ENCODE measurements around the gene VPS13C. TPM values are rescaled to one million over a fixed set of nuclear protein-coding genes. Genes with fewer than 3 reads are reported as not detected.
A peak's percentile ranks its signal among the peaks of the same experiment; 100 is the strongest.

The VPS13C gene
- total RNA-seq, 4 donors from 2014 or later = 68.2 to 165 (median 102) TPM

DNA sequence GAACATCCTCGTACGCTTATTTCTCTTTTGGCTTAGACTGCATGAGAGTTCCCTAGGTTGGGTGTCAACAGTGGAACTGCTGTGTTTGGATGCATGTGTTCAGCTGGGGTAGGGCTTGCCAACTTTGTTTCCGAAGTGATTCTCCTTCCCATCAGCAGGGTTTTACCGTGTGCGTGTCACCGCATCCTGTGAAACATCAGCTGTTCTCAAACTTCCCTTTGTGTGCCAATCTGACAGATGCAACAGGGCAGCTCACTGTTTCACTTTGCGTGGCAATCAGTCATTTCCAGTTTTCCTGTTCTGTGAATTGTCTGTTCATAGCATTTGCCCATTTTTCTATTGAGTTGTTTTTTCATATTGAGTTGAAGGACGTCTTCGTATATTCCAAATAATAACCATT is 218.8 kb downstream of the VPS13C start:
- Histone ChIP-seq H3K4me3 (no peak overlapping the region), H3K36me3 (no peaks in the 10 kb centered on the region), H3K27ac (no peak overlapping the region), H3K4me1 (no peaks in the 10 kb centered on the region), H3K9me3 (no peaks in the 10 kb centered on the region), H3K27me3 (peaks cover 0 to 9% of the 10 kb centered on the region in 2 donors)
- DNase-seq = no peak
- no peak for TF ChIP-seq CTCF (IDR thresholded peaks at IDR 0.05)
- no peak for TF ChIP-seq POLR2A (IDR thresholded peaks at IDR 0.05)
- intact Hi-C loops (cut with DNase I; ENCODE audit: low total_unique reads) = no loop called here

DNA sequence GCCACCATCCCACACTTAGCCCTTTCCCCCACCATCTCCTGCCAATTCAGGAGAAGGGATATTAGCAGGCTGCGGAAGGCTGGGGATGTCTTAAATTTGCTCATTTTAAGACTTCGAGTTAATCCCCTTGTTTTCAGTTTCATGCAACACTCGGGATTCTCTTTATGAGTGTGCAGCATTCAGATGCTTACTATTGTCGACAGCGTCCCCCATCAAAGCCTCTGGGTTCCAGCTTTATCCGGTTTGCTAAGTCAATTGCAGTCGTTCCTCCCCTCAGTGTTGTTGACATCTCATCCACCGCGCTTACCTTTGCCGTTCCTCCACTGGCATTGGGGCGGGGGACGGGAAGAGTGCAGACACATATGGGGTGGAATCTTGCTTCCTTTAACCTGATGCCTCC is 220.2 kb downstream of the VPS13C start:
- no peak overlapping the region for H3K27ac ChIP-seq
- no peaks in the 10 kb centered on the region for H3K9me3 ChIP-seq
- H3K4me3 ChIP-seq = no peak overlapping the region
- peaks cover 0 to 6% of the 10 kb centered on the region in 2 donors for H3K4me1 ChIP-seq
- no peak for DNase-seq
- H3K36me3 ChIP-seq = no peaks in the 10 kb centered on the region
- TF ChIP-seq CTCF (IDR thresholded peaks at IDR 0.05) = no peak
- TF ChIP-seq POLR2A (IDR thresholded peaks at IDR 0.05) = no peak
- peaks cover 0 to 9% of the 10 kb centered on the region in 2 donors for H3K27me3 ChIP-seq
- intact Hi-C loops (cut with DNase I; ENCODE audit: low total_unique reads) = no loop called here

GRCh38 chr15:61839546-61839945 is 220.7 kb downstream of the VPS13C start:
- no peak overlapping the region for H3K27ac ChIP-seq
- H3K4me1 ChIP-seq = peaks cover 0 to 6% of the 10 kb centered on the region in 2 donors
- no peak for DNase-seq
- H3K9me3 ChIP-seq = no peaks in the 10 kb centered on the region
- H3K27me3 ChIP-seq = peaks cover 0 to 9% of the 10 kb centered on the region in 2 donors
- intact Hi-C loops (cut with DNase I; ENCODE audit: low total_unique reads) = no loop called here
- H3K4me3 ChIP-seq = no peak overlapping the region
- H3K36me3 ChIP-seq = no peaks in the 10 kb centered on the region
- TF ChIP-seq POLR2A (IDR thresholded peaks at IDR 0.05) (no peak), CTCF (IDR thresholded peaks at IDR 0.05) (no peak)

GRCh38 chr15:61835496-61836106 is 224.6 kb downstream of the VPS13C start:
- TF ChIP-seq CTCF (IDR thresholded peaks at IDR 0.05) = peak; percentile 73 to 88 (median 80)
- TF ChIP-seq POLR2A (IDR thresholded peaks at IDR 0.05) = no peak
- no peaks in the 10 kb centered on the region for H3K36me3 ChIP-seq
- H3K27me3 ChIP-seq = no peaks in the 10 kb centered on the region
- H3K4me1 ChIP-seq = peaks cover 0 to 6% of the 10 kb centered on the region in 2 donors
- no peaks in the 10 kb centered on the region for H3K9me3 ChIP-seq
- no peak overlapping the region for H3K4me3 ChIP-seq
- peak; percentile 65 to 77 for DNase-seq
- intact Hi-C loops (cut with DNase I; ENCODE audit: low total_unique reads) = no loop called here
- H3K27ac ChIP-seq = peak overlapping the region in 1 of 2 donors; percentile 34

GRCh38 chr15:61835029-61835428 is 225.2 kb downstream of the VPS13C start:
- Histone ChIP-seq H3K4me3 (no peak overlapping the region), H3K9me3 (no peaks in the 10 kb centered on the region), H3K4me1 (peaks cover 0 to 6% of the 10 kb centered on the region in 2 donors), H3K36me3 (no peaks in the 10 kb centered on the region), H3K27me3 (no peaks in the 10 kb centered on the region), H3K27ac (no peak overlapping the region)
- intact Hi-C loops (cut with DNase I; ENCODE audit: low total_unique reads) = no loop called here
- TF ChIP-seq POLR2A (IDR thresholded peaks at IDR 0.05) (no peak), CTCF (IDR thresholded peaks at IDR 0.05) (no peak)
- DNase-seq = no peak
